OCI-LY7 (cell line): ENCODE data around the gene LRRC34. TPM values are rescaled to one million over a fixed set of nuclear protein-coding genes. Genes with fewer than 3 reads are reported as not detected.

Source experiments
- BruUV-seq: library from RNA; stranded (reverse); fragments of 400-500 nt; replicated peaks from 2 replicates; lab custom pipeline; 2021; lab: Mats Ljungman, UMichigan
- CTCF ChIA-PET: fragments of 300-600 bp; sonication (Branson Sonifier 250); formaldehyde crosslinking; loops from one replicate; lab custom pipeline; 2022; ENCODE audit warnings: antibody characterized with exemption; ENCODE audit not compliant: unreplicated experiment; lab: Charles Lee
- POLR2A ChIA-PET: fragments of 300-600 bp; sonication (Branson Sonifier 250); formaldehyde crosslinking; loops from one replicate; lab custom pipeline; 2022; ENCODE audit warnings: antibody characterized with exemption; lab: Charles Lee
- DNase-seq: peaks from one replicate; pipeline ENCODE4 v3.0.0-alpha.2; 2015; ENCODE audit warnings: low spot score
- H2AFZ ChIP-seq: fragments of 200-600 bp; sonication (generic), shearing (Covaris generic); 2 replicates; pipeline ENCODE4 v1.6.1; 2014; ENCODE audit warnings: mild to moderate bottlenecking, antibody characterized with exemption, low read length, moderate library complexity
- H3K27ac ChIP-seq: fragments of 200-600 bp; sonication (generic); 2 replicates; pipeline ENCODE4 v1.5.1; 2014; ENCODE audit warnings: mixed run types, low read depth, mild to moderate bottlenecking, moderate library complexity, low read length, inconsistent platforms; ENCODE audit not compliant: poor library complexity, severe bottlenecking
- H3K36me3 ChIP-seq: fragments of 200-600 bp; sonication (generic); 2 replicates; pipeline ENCODE4 v1.6.1; 2014; ENCODE audit warnings: mild to moderate bottlenecking, antibody characterized with exemption, low read length, moderate library complexity, mixed read lengths; ENCODE audit not compliant: insufficient read depth
- H3K4me1 ChIP-seq: fragments of 200-600 bp; sonication (generic); 2 replicates; pipeline ENCODE4 v1.5.1; 2014; ENCODE audit warnings: mild to moderate bottlenecking, low read length; ENCODE audit not compliant: insufficient read depth, poor library complexity, severe bottlenecking
- H3K4me2 ChIP-seq: fragments of 200-600 bp; sonication (generic); 2 replicates; pipeline ENCODE4 v1.6.1; 2014; ENCODE audit warnings: mild to moderate bottlenecking, low read length
- H3K4me3 ChIP-seq: fragments of 200-600 bp; sonication (generic); 2 replicates; pipeline ENCODE4 v1.5.1; 2014; ENCODE audit warnings: mild to moderate bottlenecking, low read depth, low read length; ENCODE audit not compliant: poor library complexity, severe bottlenecking
- H3K79me2 ChIP-seq: fragments of 200-600 bp; sonication (generic); 2 replicates; pipeline ENCODE4 v1.6.1; 2016; ENCODE audit warnings: low read depth, mild to moderate bottlenecking, low read length, moderate library complexity, mixed read lengths; ENCODE audit not compliant: insufficient read depth
- H3K9me2 ChIP-seq: fragments of 200-600 bp; sonication (generic); 2 replicates; pipeline ENCODE4 v1.6.1; 2016; ENCODE audit warnings: mild to moderate bottlenecking, low read length, mixed read lengths; ENCODE audit not compliant: insufficient read depth
- H3K9me3 ChIP-seq: fragments of 200-600 bp; sonication (generic); 2 replicates; pipeline ENCODE4 v1.6.1; 2014; ENCODE audit warnings: mild to moderate bottlenecking, mixed run types, low read length, mixed read lengths
- H4K20me1 ChIP-seq: fragments of 200-600 bp; sonication (generic); 2 replicates; pipeline ENCODE4 v1.6.1; 2014; ENCODE audit warnings: mild to moderate bottlenecking, antibody characterized with exemption, low read length, moderate library complexity, mixed read lengths; ENCODE audit not compliant: insufficient read depth
- CTCF ChIP-seq: fragments of 200-600 bp; sonication (generic); conservative IDR thresholded peaks from 2 replicates; pipeline ENCODE4 v1.5.1; 2014; ENCODE audit warnings: mild to moderate bottlenecking, antibody characterized with exemption, low read length, moderate library complexity, mixed read lengths
- EZH2phosphoT487 ChIP-seq: fragments of 200-600 bp; sonication (generic); IDR thresholded peaks from 2 replicates; pipeline ENCODE4 v1.6.1; 2018; ENCODE audit warnings: low read depth, borderline replicate concordance, mild to moderate bottlenecking, mixed run types, antibody characterized with exemption, low read length, moderate library complexity, mixed read lengths
- intact Hi-C: fragments of 100-400 bp; cut with micrococcal nuclease; formaldehyde crosslinking; loops from one replicate; pipeline ENCODE4 v1.10.0; 2022; ENCODE audit not compliant: unreplicated experiment
- total RNA-seq, 2 experiments: library from RNA; depleted of rRNA in 1 of 2; stranded (reverse); fragments of >200 nt in 1 of 2; shearing (Covaris generic) in 1 of 2; gene quantifications; 2 replicates each; pipeline ENCODE4 v1.2.3, GENCODE V29; 2014 to 2022

Gene LRRC34
- total RNA-seq, 2 experiments from 2014 or later: 2.2 to 3.3 TPM

- Histone ChIP-seq H2AFZ (no peak overlapping the region), H3K36me3 (peaks cover 73% of the 10 kb centered on the region), H3K4me2 (no peak overlapping the region), H3K79me2 (no peaks in the 10 kb centered on the region), H3K4me1 (no peaks in the 10 kb centered on the region), H3K4me3 (no peak overlapping the region), H4K20me1 (no peaks in the 10 kb centered on the region), H3K27ac (no peak overlapping the region), H3K9me3 (no peaks in the 10 kb centered on the region), H3K9me2 (no peaks in the 10 kb centered on the region)
- TF ChIP-seq CTCF: no peak
- TF ChIP-seq EZH2phosphoT487: no peak
- no TSS peak for BruUV-seq
- intact Hi-C loops: no loop called here
- CTCF ChIA-PET: no interaction called here
- POLR2A ChIA-PET: interaction anchor here (1.0 kb wide), 1 partner anchor 18 kb away, joined by 4 read pairs; no protein-coding TSS in a partner anchor
- no peak for DNase-seq
These were observed 22.5 kb downstream of the LRRC34 start for GRCh38 chr3:169790219-169790618.

GRCh38 chr3:169787791-169788190, 24.9 kb downstream of the LRRC34 start:
- POLR2A ChIA-PET: no interaction called here

More at GRCh38 chr3:169787791-169788190, 24.9 kb downstream of the LRRC34 start:
- intact Hi-C loops: no loop called here
- no TSS peak for BruUV-seq
- CTCF ChIA-PET: no interaction called here
- Histone ChIP-seq H3K4me3 (no peak overlapping the region), H3K79me2 (no peaks in the 10 kb centered on the region), H3K36me3 (peaks cover 96% of the 10 kb centered on the region), H3K4me2 (no peak overlapping the region), H3K9me3 (no peaks in the 10 kb centered on the region), H4K20me1 (no peaks in the 10 kb centered on the region), H2AFZ (no peak overlapping the region), H3K4me1 (no peaks in the 10 kb centered on the region), H3K27ac (no peak overlapping the region), H3K9me2 (no peaks in the 10 kb centered on the region)
- no peak for DNase-seq
- no peak for TF ChIP-seq CTCF
- TF ChIP-seq EZH2phosphoT487: no peak
